H1 (cell line): Measurements from ENCODE around the gene IL2RA. TPM values are rescaled to one million over a fixed set of nuclear protein-coding genes. Genes with fewer than 3 reads are reported as not detected.

Source experiments
- ATF3 ChIP-seq: IDR thresholded peaks from 2 replicates; pipeline ENCODE4 v1.6.1; 2011; ENCODE audit warnings: low read depth, mild to moderate bottlenecking, low read length; ENCODE audit not compliant: insufficient read depth
- CBX5 ChIP-seq: fragments of 300-800, 300-1000 bp; sonication (generic); IDR thresholded peaks from 2 replicates; pipeline ENCODE4 v1.7.1; 2016; ENCODE audit warnings: antibody characterized with exemption, low read length, low read depth
- CBX8 ChIP-seq: fragments of 300-800, 300-1000 bp; sonication (generic); IDR thresholded peaks from 2 replicates; pipeline ENCODE4 v1.7.1; 2016; ENCODE audit warnings: low read depth, low read length, borderline replicate concordance
- E2F6 ChIP-seq: IDR thresholded peaks from 2 replicates; pipeline ENCODE4 v1.6.1; 2012; ENCODE audit warnings: inconsistent platforms
- GABPA ChIP-seq: IDR thresholded peaks from 2 replicates; pipeline ENCODE4 v1.6.1; 2011; ENCODE audit warnings: mild to moderate bottlenecking, low read length, moderate library complexity, borderline replicate concordance; ENCODE audit not compliant: insufficient read depth
- MAFK ChIP-seq: IDR thresholded peaks from 2 replicates; pipeline ENCODE4 v1.6.1; 2012; ENCODE audit warnings: low read depth, mild to moderate bottlenecking, improper control_type of control experiment, low read length
- RFX5 ChIP-seq: IDR thresholded peaks from 2 replicates; pipeline ENCODE4 v1.6.1; 2011; ENCODE audit warnings: low read depth, low read length, improper control_type of control experiment, borderline replicate concordance
- SP2 ChIP-seq: IDR thresholded peaks from 2 replicates; pipeline ENCODE4 v1.6.1; 2012; ENCODE audit warnings: mild to moderate bottlenecking, low read length, inconsistent platforms
- TAF7 ChIP-seq: optimal IDR thresholded peaks from 2 replicates; pipeline ENCODE3; 2011; ENCODE audit warnings: low read depth, mild to moderate bottlenecking, inconsistent platforms, low read length, moderate library complexity, borderline replicate concordance
- polyA plus RNA-seq, 7 experiments: library from polyadenylated mRNA; depleted of rRNA in 3 of 7; stranded (reverse) in 5 of 7; unstranded in 2 of 7; fragments of >200 nt in 5 of 7; fragments of 200-250 nt in 2 of 7; gene quantifications; 1 replicate in 5 of 7; 2 replicates in 1 of 7; 4 replicates in 1 of 7; pipeline versions ENCODE4 v1.2.1 to v1.2.3, GENCODE V29; 2011 to 2013; ENCODE audit warnings: missing spikeins in 2 of 7, mixed read lengths in 2 of 7
- total RNA-seq: library from RNA; stranded (reverse); fragmentation: NEBNext Ultra II Directional; extraction: Animal tissue kit (Norgen Biotek cat#: 25700); gene quantifications from 2 replicates; pipeline ENCODE4 v1.2.1, GENCODE V29; 2021
- TF ChIP-seq, protein P1 (sequence below): fragments of 300-600 bp; sonication (generic); IDR thresholded peaks from 2 replicates; pipeline ENCODE4 v1.7.1; 2012; ENCODE audit warnings: low read length, moderate library complexity, mild to moderate bottlenecking, inconsistent platforms; ENCODE audit not compliant: insufficient replicate concordance

The IL2RA gene
- total and polyA plus RNA-seq, 2 of the 8 experiments (the other 6 are each of a cell fraction or from before 2014, with no cell fraction given) = not detected

GRCh38 chr10:5985029-5985428 is 77.1 kb downstream of the IL2RA start (continued):
- TF ChIP-seq, protein P1, sequence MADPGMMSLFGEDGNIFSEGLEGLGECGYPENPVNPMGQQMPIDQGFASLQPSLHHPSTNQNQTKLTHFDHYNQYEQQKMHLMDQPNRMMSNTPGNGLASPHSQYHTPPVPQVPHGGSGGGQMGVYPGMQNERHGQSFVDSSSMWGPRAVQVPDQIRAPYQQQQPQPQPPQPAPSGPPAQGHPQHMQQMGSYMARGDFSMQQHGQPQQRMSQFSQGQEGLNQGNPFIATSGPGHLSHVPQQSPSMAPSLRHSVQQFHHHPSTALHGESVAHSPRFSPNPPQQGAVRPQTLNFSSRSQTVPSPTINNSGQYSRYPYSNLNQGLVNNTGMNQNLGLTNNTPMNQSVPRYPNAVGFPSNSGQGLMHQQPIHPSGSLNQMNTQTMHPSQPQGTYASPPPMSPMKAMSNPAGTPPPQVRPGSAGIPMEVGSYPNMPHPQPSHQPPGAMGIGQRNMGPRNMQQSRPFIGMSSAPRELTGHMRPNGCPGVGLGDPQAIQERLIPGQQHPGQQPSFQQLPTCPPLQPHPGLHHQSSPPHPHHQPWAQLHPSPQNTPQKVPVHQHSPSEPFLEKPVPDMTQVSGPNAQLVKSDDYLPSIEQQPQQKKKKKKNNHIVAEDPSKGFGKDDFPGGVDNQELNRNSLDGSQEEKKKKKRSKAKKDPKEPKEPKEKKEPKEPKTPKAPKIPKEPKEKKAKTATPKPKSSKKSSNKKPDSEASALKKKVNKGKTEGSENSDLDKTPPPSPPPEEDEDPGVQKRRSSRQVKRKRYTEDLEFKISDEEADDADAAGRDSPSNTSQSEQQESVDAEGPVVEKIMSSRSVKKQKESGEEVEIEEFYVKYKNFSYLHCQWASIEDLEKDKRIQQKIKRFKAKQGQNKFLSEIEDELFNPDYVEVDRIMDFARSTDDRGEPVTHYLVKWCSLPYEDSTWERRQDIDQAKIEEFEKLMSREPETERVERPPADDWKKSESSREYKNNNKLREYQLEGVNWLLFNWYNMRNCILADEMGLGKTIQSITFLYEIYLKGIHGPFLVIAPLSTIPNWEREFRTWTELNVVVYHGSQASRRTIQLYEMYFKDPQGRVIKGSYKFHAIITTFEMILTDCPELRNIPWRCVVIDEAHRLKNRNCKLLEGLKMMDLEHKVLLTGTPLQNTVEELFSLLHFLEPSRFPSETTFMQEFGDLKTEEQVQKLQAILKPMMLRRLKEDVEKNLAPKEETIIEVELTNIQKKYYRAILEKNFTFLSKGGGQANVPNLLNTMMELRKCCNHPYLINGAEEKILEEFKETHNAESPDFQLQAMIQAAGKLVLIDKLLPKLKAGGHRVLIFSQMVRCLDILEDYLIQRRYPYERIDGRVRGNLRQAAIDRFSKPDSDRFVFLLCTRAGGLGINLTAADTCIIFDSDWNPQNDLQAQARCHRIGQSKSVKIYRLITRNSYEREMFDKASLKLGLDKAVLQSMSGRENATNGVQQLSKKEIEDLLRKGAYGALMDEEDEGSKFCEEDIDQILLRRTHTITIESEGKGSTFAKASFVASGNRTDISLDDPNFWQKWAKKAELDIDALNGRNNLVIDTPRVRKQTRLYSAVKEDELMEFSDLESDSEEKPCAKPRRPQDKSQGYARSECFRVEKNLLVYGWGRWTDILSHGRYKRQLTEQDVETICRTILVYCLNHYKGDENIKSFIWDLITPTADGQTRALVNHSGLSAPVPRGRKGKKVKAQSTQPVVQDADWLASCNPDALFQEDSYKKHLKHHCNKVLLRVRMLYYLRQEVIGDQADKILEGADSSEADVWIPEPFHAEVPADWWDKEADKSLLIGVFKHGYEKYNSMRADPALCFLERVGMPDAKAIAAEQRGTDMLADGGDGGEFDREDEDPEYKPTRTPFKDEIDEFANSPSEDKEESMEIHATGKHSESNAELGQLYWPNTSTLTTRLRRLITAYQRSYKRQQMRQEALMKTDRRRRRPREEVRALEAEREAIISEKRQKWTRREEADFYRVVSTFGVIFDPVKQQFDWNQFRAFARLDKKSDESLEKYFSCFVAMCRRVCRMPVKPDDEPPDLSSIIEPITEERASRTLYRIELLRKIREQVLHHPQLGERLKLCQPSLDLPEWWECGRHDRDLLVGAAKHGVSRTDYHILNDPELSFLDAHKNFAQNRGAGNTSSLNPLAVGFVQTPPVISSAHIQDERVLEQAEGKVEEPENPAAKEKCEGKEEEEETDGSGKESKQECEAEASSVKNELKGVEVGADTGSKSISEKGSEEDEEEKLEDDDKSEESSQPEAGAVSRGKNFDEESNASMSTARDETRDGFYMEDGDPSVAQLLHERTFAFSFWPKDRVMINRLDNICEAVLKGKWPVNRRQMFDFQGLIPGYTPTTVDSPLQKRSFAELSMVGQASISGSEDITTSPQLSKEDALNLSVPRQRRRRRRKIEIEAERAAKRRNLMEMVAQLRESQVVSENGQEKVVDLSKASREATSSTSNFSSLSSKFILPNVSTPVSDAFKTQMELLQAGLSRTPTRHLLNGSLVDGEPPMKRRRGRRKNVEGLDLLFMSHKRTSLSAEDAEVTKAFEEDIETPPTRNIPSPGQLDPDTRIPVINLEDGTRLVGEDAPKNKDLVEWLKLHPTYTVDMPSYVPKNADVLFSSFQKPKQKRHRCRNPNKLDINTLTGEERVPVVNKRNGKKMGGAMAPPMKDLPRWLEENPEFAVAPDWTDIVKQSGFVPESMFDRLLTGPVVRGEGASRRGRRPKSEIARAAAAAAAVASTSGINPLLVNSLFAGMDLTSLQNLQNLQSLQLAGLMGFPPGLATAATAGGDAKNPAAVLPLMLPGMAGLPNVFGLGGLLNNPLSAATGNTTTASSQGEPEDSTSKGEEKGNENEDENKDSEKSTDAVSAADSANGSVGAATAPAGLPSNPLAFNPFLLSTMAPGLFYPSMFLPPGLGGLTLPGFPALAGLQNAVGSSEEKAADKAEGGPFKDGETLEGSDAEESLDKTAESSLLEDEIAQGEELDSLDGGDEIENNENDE = no peak
- TF ChIP-seq TAF7 = no peak
- no peak for TF ChIP-seq SP2
- TF ChIP-seq CBX8 = no peak
- no peak for TF ChIP-seq GABPA
- no peak for TF ChIP-seq E2F6
- TF ChIP-seq RFX5 = no peak
- no peak for TF ChIP-seq ATF3
- TF ChIP-seq CBX5 = no peak
- no peak for TF ChIP-seq MAFK
